CD8-positive, alpha-beta memory T cell (primary cell): Measurements from ENCODE around the gene TMTC4. TPM values are rescaled to one million over a fixed set of nuclear protein-coding genes. Genes with fewer than 3 reads are reported as not detected.
"Not testable (repeated sequence)": the region's sequence is repeated elsewhere in the genome, so short reads cannot be mapped to it uniquely, and the experiment has no call there.

Source experiments
- CTCF ChIA-PET: fragments of 350-600 bp; sonication (Branson Sonifier 250); formaldehyde crosslinking; loops from one replicate; lab custom pipeline; 2021; ENCODE audit warnings: antibody characterized with exemption; lab: Charles Lee
- POLR2A ChIA-PET: fragments of 350-600 bp; sonication (Branson Sonifier 250); formaldehyde crosslinking; loops from one replicate; lab custom pipeline; 2021; ENCODE audit warnings: antibody characterized with exemption; lab: Charles Lee
- DNase-seq, 5 donors: peaks; one replicate each; pipeline versions ENCODE4 v3.0.0 to v3.0.0-alpha.2; 2020 to 2022; ENCODE audit warnings: mixed read lengths in 1 of 5
- H3K27ac ChIP-seq: one replicate; pipeline ENCODE4 v1.7.0; 2013; ENCODE audit warnings: low read depth, mild to moderate bottlenecking, low read length, moderate library complexity
- H3K27me3 ChIP-seq: 2 replicates; pipeline ENCODE4 v1.7.0; 2013; ENCODE audit warnings: low read length, mild to moderate bottlenecking; ENCODE audit not compliant: insufficient read depth, poor library complexity, severe bottlenecking
- H3K36me3 ChIP-seq: 2 replicates; pipeline ENCODE4 v1.7.0; 2013; ENCODE audit warnings: mild to moderate bottlenecking, low read length, moderate library complexity; ENCODE audit not compliant: insufficient read depth
- H3K4me1 ChIP-seq: 2 replicates; pipeline ENCODE4 v1.7.0; 2013; ENCODE audit warnings: mild to moderate bottlenecking, low read length, moderate library complexity; ENCODE audit not compliant: insufficient read depth
- H3K4me3 ChIP-seq: 2 replicates; pipeline ENCODE4 v1.7.0; 2013; ENCODE audit warnings: mild to moderate bottlenecking, low read length
- H3K9me3 ChIP-seq: 2 replicates; pipeline ENCODE4 v1.7.0; 2013; ENCODE audit warnings: mild to moderate bottlenecking, low read length
- H3K27ac Mint-ChIP-seq, 8 donors: one replicate each; pipeline ENCODE4 v1.8.0; 2020 to 2021; ENCODE audit warnings: mixed read lengths in 8 of 8, mild to moderate bottlenecking in 6 of 8, inconsistent platforms in 3 of 8, moderate library complexity in 3 of 8
- H3K27me3 Mint-ChIP-seq, 2 donors: one replicate each; pipeline ENCODE4 v1.8.0; 2020 to 2021; ENCODE audit warnings: mixed read lengths in 2 of 2, mild to moderate bottlenecking in 1 of 2, moderate library complexity in 1 of 2
- H3K36me3 Mint-ChIP-seq, 3 donors: one replicate each; pipeline ENCODE4 v1.8.0; 2020 to 2021; ENCODE audit warnings: mixed read lengths in 3 of 3, inconsistent platforms in 1 of 3, mild to moderate bottlenecking in 1 of 3
- H3K4me1 Mint-ChIP-seq, 3 donors: one replicate each; pipeline ENCODE4 v1.8.0; 2020 to 2021; ENCODE audit warnings: mixed read lengths in 3 of 3, inconsistent platforms in 1 of 3, mild to moderate bottlenecking in 1 of 3
- H3K4me3 Mint-ChIP-seq, 7 donors: one replicate each; pipeline ENCODE4 v1.8.0; 2020 to 2021; ENCODE audit warnings: mixed read lengths in 7 of 7, mild to moderate bottlenecking in 6 of 7, moderate library complexity in 4 of 7, inconsistent platforms in 2 of 7
- H3K9me3 Mint-ChIP-seq, 5 donors: one replicate each; pipeline ENCODE4 v1.8.0; 2020 to 2022; ENCODE audit warnings: mixed read lengths in 5 of 5, mild to moderate bottlenecking in 3 of 5, moderate library complexity in 2 of 5, inconsistent platforms in 1 of 5
- polyA plus RNA-seq: library from polyadenylated mRNA; unstranded; fragments of 300-500 nt; fragmentation: Illumina TruSeq; gene quantifications from one replicate; pipeline ENCODE4 v1.2.3, GENCODE V29; 2021
- total RNA-seq, 2 experiments: library from RNA; stranded (reverse); gene quantifications; one replicate each; pipeline ENCODE4 v1.2.3, GENCODE V29; 2021

TMTC4 gene
- 10 to 100 TPM; 12.5 to 16.3 TPM for total RNA-seq
- 3.4 TPM for polyA plus RNA-seq

GRCh38 chr13:100674572-100674871, at the start of gene TMTC4:
TSS of gene TMTC4 (minus strand) at chr13:100674795. CDS start at chr13:100670362, 4,433 bp downstream.
- Mint-ChIP-seq H3K9me3 (no peaks in the 10 kb centered on the region), H3K36me3 (peaks cover 0 to 16% (median 7%) of the 10 kb centered on the region in 3 donors), H3K4me3 (peak within 1 kb of the TSS; percentile 90 to 99 (median 94)), H3K27me3 (peaks cover 0 to 4% of the 10 kb centered on the region in 2 donors), H3K27ac (peak within 1 kb of the TSS; percentile 81 to 98 (median 94)), H3K4me1 (peaks cover 14 to 39% (median 36%) of the 10 kb centered on the region in 3 donors)
- ChIA-PET POLR2A (interaction anchor here (0.6 to 1.6 kb wide), 11 partner anchors 11 to 1922 kb away, joined by 3 to 9 read pairs (median 3); partner anchors contain the start of gene CLYBL), CTCF (interaction anchor here (0.7 to 1.6 kb wide), 10 partner anchors 9 to 102 kb away, joined by 3 to 9 read pairs (median 4); partner anchors contain the start of gene GGACT)
- peak within 1 kb of the TSS; percentile 67 for H3K27ac ChIP-seq
- peaks cover 17% of the 10 kb centered on the region for H3K4me1 ChIP-seq
- peak within 1 kb of the TSS; percentile 86 for H3K4me3 ChIP-seq
- DNase-seq: no peak
- no peaks in the 10 kb centered on the region for H3K36me3 ChIP-seq
- no peaks in the 10 kb centered on the region for H3K27me3 ChIP-seq
- H3K9me3 ChIP-seq: no peaks in the 10 kb centered on the region

GRCh38 chr13:100722517-100722916, 47.9 kb upstream of the TMTC4 start:
- Mint-ChIP-seq H3K4me3 (no peak overlapping the region), H3K9me3 (peaks cover 0 to 8% (median 4%) of the 10 kb centered on the region in 5 donors), H3K27me3 (peaks cover 4 to 57% of the 10 kb centered on the region in 2 donors), H3K4me1 (peaks cover 0 to 6% (median 0%) of the 10 kb centered on the region in 3 donors), H3K36me3 (no peaks in the 10 kb centered on the region), H3K27ac (no peak overlapping the region)
- Histone ChIP-seq H3K27me3 (no peaks in the 10 kb centered on the region), H3K36me3 (no peaks in the 10 kb centered on the region), H3K9me3 (peaks cover 5% of the 10 kb centered on the region), H3K4me1 (no peaks in the 10 kb centered on the region), H3K4me3 (no peak overlapping the region), H3K27ac (no peak overlapping the region)
- DNase-seq: no peak
- POLR2A ChIA-PET: no interaction called here
- CTCF ChIA-PET: interaction anchor here (0.6 to 1.8 kb wide), 3 partner anchors 10 to 149 kb away, joined by 3 to 8 read pairs (median 3); no protein-coding TSS in a partner anchor

GRCh38 chr13:100721885-100722512, 47.4 kb upstream of the TMTC4 start:
- Histone ChIP-seq H3K27me3 (no peaks in the 10 kb centered on the region), H3K27ac (no peak overlapping the region), H3K4me3 (no peak overlapping the region), H3K9me3 (peaks cover 5% of the 10 kb centered on the region), H3K4me1 (no peaks in the 10 kb centered on the region), H3K36me3 (no peaks in the 10 kb centered on the region)
- H3K27me3 Mint-ChIP-seq: peaks cover 2 to 60% of the 10 kb centered on the region in 2 donors
- ChIA-PET CTCF (interaction anchor here (1.2 to 1.8 kb wide), 2 partner anchors 11 to 148 kb away, joined by 3 to 8 read pairs; no protein-coding TSS in a partner anchor), POLR2A (no interaction called here)
- peak; percentile 8 to 54 (median 24) for DNase-seq
- H3K4me1 Mint-ChIP-seq: peaks cover 0 to 6% (median 0%) of the 10 kb centered on the region in 3 donors
- peaks cover 0 to 8% (median 2%) of the 10 kb centered on the region in 5 donors for H3K9me3 Mint-ChIP-seq
- H3K4me3 Mint-ChIP-seq: no peak overlapping the region
- H3K36me3 Mint-ChIP-seq: no peaks in the 10 kb centered on the region
- no peak overlapping the region for H3K27ac Mint-ChIP-seq

- H3K4me3 Mint-ChIP-seq: no peak overlapping the region
- no peaks in the 10 kb centered on the region for H3K4me1 Mint-ChIP-seq
- H3K9me3 Mint-ChIP-seq: peaks cover 0 to 7% (median 2%) of the 10 kb centered on the region in 5 donors
- no peak for DNase-seq
- ChIA-PET CTCF (no interaction called here), POLR2A (no interaction called here)
- H3K27me3 Mint-ChIP-seq: peaks cover 0 to 26% of the 10 kb centered on the region in 2 donors
- no peak overlapping the region for H3K27ac Mint-ChIP-seq
- no peaks in the 10 kb centered on the region for H3K4me1 ChIP-seq
- H3K27me3 ChIP-seq: no peaks in the 10 kb centered on the region
- no peaks in the 10 kb centered on the region for H3K36me3 ChIP-seq
- no peak overlapping the region for H3K4me3 ChIP-seq
- no peak overlapping the region for H3K27ac ChIP-seq
- peaks cover 5% of the 10 kb centered on the region for H3K9me3 ChIP-seq
- no peaks in the 10 kb centered on the region for H3K36me3 Mint-ChIP-seq
These were observed 41.0 kb upstream of the TMTC4 start for GRCh38 chr13:100715604-100716003.

- ChIA-PET CTCF (no interaction called here), POLR2A (no interaction called here)
- no peaks in the 10 kb centered on the region for H3K4me1 Mint-ChIP-seq
- Histone ChIP-seq H3K27ac (no peak overlapping the region), H3K36me3 (no peaks in the 10 kb centered on the region), H3K4me1 (no peaks in the 10 kb centered on the region), H3K4me3 (no peak overlapping the region), H3K27me3 (no peaks in the 10 kb centered on the region), H3K9me3 (no peaks in the 10 kb centered on the region)
- H3K9me3 Mint-ChIP-seq: peaks cover 0 to 2% (median 0%) of the 10 kb centered on the region in 5 donors
- H3K27ac Mint-ChIP-seq: no peak overlapping the region
- H3K4me3 Mint-ChIP-seq: no peak overlapping the region
- H3K36me3 Mint-ChIP-seq: no peaks in the 10 kb centered on the region
- H3K27me3 Mint-ChIP-seq: peaks cover 0 to 26% of the 10 kb centered on the region in 2 donors
- DNase-seq: no peak
These were observed 39.9 kb upstream of the TMTC4 start for GRCh38 chr13:100714478-100714877.

GRCh38 chr13:100710176-100710575, 35.6 kb upstream of the TMTC4 start:
- no peaks in the 10 kb centered on the region for H3K9me3 Mint-ChIP-seq
- Histone ChIP-seq H3K36me3 (no peaks in the 10 kb centered on the region), H3K4me1 (no peaks in the 10 kb centered on the region), H3K9me3 (no peaks in the 10 kb centered on the region), H3K27ac (no peak overlapping the region), H3K4me3 (no peak overlapping the region), H3K27me3 (no peaks in the 10 kb centered on the region)
- no peaks in the 10 kb centered on the region for H3K4me1 Mint-ChIP-seq
- H3K4me3 Mint-ChIP-seq: no peak overlapping the region
- ChIA-PET CTCF (interaction anchor here (1.0 kb wide), 1 partner anchor 14 kb away, joined by 3 read pairs; no protein-coding TSS in a partner anchor), POLR2A (no interaction called here)
- no peak for DNase-seq
- H3K27me3 Mint-ChIP-seq: no peaks in the 10 kb centered on the region
- H3K27ac Mint-ChIP-seq: peak overlapping the region in 1 of 8 donors; percentile 22
- H3K36me3 Mint-ChIP-seq: no peaks in the 10 kb centered on the region

- POLR2A ChIA-PET: no interaction called here
These were observed 33.5 kb upstream of the TMTC4 start for GRCh38 chr13:100707818-100708740.

GRCh38 chr13:100698331-100698730, 23.7 kb upstream of the TMTC4 start:
- H3K4me3 ChIP-seq, H3K9me3 Mint-ChIP-seq, CTCF ChIA-PET, H3K27me3 ChIP-seq, H3K9me3 ChIP-seq, H3K4me1 ChIP-seq, DNase-seq, POLR2A ChIA-PET, H3K27ac ChIP-seq, H3K4me1 Mint-ChIP-seq, H3K36me3 ChIP-seq, H3K4me3 Mint-ChIP-seq, H3K36me3 Mint-ChIP-seq, H3K27ac Mint-ChIP-seq: not testable (repeated sequence)
- H3K27me3 Mint-ChIP-seq: peaks cover 10 to 27% of the 10 kb centered on the region in 2 donors

More at GRCh38 chr13:100707818-100708740, 33.5 kb upstream of the TMTC4 start:
- no peak for DNase-seq
- CTCF ChIA-PET: no interaction called here
- Mint-ChIP-seq H3K36me3 (no peaks in the 10 kb centered on the region), H3K4me3 (no peak overlapping the region), H3K27ac (no peak overlapping the region), H3K9me3 (no peaks in the 10 kb centered on the region), H3K4me1 (no peaks in the 10 kb centered on the region), H3K27me3 (no peaks in the 10 kb centered on the region)
- Histone ChIP-seq H3K4me3 (no peak overlapping the region), H3K36me3 (no peaks in the 10 kb centered on the region), H3K27ac (no peak overlapping the region), H3K9me3 (no peaks in the 10 kb centered on the region), H3K27me3 (no peaks in the 10 kb centered on the region), H3K4me1 (no peaks in the 10 kb centered on the region)
